HG03159 (cell line): Measurements from ENCODE around the gene TUBGCP5.
"Not testable (repeated sequence)": the region's sequence is repeated elsewhere in the genome, so short reads cannot be mapped to it uniquely, and the experiment has no call there.

Experiments used
- ATAC-seq: cut with Tn5 transposase; IDR thresholded peaks from one replicate; pipeline ENCODE4 v1.9.1; 2021; ENCODE audit warnings: mild to moderate bottlenecking, moderate library complexity; ENCODE audit not compliant: unreplicated experiment

TUBGCP5 gene

DNA sequence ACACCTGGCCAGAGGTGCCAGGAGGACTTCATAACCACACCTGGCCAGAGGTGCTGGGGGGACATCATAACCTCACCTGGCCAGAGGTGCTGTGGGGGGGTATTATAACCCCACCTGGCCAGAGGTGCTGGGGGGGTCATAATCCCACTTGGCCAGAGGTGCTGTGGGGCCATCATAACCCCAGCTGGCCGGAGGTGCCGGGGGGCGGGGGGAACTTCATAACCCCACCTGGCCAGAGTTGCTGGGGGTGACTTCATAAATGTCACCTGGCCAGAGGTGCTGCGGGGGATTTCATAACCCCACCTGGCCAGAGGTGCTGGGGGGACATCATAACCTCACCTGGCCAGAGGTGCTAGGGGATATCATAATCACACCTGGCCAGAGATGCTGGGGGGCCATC is 4.2 kb upstream of the TUBGCP5 start:
- ATAC-seq: not testable (repeated sequence)

DNA sequence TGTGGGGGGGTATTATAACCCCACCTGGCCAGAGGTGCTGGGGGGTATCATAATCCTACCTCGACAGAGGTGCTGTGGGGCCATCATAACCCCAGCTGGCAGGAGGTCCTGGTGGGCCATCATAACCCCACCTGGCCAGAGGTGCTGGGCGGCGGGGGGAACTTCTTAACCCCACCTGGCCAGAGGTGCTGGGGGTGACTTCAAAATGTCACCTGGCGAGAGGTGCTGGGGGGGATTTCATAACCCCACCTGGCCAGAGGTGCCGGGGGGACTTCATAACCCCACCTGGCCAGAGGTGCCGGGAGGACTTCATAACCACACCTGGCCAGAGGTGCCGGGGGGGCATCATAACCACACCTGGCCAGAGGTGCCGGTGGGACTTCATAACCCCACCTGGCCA is 2.4 kb upstream of the TUBGCP5 start:
- ATAC-seq: not testable (repeated sequence)

DNA sequence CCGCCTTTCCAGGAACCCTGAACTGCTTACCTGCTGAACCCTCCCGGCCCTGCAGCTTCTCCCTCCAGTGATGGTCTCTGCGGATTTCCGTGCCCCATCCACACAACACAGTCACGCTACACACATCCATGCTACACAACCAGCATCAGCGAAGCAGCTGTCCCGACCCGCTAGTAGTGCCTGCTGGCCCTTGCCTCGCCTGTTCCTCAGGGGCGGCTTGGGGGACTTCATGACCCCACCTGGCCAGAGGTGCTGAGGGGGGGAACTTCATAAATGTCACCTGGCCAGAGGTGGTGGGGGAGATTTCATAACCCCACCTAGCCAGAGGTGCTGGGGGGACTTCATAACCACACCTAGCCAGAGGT is 530 bp upstream of the TUBGCP5 start:
- no peak for ATAC-seq

DNA sequence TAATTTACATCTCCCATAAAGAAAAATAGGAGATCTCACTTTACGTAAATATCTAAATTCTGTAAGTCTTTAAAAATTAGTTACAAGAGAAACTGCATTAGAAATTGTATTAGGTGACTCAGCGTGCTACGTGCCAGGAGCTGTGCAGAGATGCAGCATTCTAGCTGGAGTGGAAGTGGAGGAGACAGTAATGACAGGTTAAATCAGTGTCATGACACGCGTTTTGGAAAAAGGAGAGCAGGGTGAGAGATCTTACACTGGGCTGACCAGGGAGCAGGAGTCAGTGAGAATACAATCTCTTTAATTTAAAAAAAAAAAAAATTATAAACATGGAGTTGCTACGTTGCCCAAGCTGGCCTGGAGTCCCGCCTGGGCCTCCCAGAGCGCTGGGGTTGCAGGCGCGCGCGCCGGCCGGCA is 635 bp downstream of the TUBGCP5 start:
- peak; percentile 12 for ATAC-seq

DNA sequence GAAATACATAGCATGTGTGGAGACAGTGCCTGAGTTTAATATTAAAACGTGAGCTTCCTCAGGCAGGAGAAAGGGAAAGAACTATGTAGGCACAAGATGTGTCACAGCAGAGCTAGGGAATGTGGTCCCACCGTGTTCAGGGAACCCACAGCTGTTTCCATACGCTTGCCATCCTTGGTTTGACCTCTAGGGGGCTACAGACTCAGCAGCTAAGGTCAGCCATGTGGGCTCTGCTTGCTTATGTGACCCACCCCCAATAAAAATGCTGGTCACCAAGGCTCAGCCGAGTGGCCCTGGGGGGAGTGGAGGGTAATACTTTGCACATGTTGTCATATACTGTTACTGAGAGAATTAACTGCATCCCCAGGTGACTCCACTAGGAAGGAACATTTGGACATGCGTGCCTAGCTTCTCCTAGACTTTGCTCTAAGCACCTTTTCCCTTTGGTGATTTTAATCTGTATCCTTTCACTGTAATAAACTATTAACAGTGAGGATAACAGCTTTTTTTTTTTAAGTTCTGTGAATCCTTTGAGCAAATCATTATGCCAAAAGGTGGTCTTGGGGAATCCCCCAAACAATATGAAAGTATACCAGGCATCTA is 3.3 kb downstream of the TUBGCP5 start:
- peak; percentile 28 for ATAC-seq

DNA sequence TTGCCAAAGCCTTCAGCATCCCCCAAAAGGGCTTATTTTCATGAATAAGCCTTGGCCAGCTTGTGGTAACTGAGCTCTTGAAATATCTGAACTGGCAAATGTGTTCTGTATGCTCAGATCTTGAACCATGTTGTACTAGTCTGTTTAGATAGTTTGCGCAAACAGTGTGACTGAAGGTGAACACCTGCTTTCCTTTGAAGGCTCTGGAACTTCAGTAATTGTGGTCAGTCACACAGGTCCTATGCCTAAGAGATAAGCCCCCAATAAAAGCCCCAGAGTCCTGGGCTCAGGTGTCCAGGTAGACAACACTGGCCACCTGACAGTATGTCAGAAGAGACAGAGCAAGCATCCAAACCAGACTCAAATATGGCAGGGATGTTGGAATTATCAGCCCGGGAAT is 5.4 kb downstream of the TUBGCP5 start:
- no peak for ATAC-seq

DNA sequence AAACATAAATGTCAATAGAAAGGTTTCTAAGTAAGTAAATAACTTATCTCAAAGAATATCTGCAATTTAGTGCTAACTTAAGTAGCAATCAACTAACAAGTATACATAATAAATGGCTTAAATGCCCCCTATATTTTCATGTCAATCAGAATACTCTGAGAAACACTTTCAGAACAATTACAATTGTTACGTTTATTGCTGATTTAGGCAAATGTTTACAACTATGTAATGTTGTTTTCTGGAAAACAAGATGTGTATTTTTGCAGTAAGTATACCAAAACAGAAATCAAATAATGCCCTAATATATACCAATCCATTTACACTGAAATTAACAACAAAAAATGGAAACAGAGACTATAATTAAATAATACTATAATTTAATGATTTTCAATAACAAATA is 13.2 kb downstream of the TUBGCP5 start:
- no peak for ATAC-seq

DNA sequence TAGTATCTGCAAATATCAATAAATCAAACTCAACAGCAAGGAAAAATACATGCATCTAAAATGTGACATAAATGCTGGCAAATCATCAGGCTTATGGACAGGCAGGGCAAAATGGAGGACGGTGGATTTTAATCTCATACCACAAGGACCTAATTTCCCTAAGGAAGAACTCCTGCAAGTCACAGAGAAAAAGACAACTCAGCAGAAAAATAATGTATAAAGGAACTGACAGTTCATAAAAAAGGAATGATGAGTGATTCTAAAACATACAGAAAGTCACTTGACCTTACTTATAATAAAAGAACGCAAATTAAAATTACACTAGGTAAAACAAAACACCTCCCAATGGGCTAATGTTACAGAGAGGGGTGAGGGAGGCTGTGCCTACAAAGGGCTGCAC is 17.2 kb downstream of the TUBGCP5 start:
- ATAC-seq: no peak

DNA sequence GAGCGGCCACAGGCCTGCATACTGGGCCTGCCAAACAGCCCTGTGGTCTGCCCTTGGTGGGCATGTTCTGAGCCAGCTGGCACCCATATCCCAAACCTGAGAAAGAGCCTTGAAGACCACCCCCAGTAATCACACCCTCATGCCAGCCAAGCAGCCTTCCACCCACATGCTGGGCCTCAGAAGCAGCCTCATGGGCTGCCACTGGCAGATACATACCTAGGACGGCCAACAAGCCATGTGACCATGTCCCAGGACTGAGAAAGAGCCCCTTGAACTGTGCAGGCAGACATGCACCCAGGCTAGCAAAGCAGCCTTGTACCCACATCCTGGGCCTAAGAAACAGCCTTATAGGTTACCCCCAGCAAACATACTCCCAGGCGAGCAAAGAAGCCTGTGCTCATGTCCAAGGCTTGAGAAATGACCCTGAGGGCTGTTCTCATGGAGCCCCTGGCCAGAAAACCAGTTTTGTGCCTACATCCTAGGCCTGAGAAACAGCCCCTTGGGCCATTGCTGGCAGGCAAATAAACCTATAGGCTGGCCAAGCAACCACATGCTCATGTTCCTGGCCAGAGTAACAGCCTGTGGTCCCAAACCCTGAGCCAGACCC is 24.9 kb downstream of the TUBGCP5 start:
- ATAC-seq: no peak

DNA sequence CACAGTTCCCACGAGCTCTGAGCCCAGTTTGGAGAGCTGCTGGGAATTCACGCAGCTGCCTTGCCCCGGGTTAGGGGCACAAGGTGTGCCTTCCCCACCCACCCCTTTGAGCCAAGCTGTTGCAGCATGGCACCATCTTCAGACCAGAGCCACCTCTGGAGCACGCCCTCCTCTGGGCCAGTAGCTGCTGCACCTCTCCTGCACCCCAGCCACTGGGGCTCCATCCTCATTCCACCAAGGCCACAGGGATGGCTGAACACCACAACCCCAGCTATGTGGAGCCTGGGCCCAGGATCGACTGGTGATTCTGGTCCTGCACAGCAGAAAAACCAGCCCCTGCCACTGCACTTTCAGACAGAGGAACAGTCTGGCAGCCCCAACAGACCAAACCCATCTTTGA is 25.7 kb downstream of the TUBGCP5 start:
- ATAC-seq: no peak

DNA sequence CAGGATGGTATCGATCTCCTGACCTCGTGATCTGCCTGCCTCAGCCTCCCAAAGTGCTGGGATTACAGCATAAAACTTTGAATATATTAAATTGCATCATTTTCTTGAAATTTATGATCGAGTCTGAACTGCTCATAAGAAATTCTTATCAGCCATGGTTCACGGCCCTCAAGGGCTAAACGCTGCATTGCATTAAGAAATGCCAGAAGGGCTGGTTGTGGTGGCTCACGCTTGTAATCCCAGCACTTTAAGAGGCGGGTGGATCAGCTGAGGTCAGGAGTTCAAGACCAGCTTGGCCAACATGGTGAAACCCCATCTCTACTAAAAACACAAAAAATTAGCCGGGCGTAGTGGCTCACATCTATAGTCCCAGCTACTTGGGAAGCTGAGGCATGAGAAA is 26.8 kb downstream of the TUBGCP5 start:
- not testable (repeated sequence) for ATAC-seq

DNA sequence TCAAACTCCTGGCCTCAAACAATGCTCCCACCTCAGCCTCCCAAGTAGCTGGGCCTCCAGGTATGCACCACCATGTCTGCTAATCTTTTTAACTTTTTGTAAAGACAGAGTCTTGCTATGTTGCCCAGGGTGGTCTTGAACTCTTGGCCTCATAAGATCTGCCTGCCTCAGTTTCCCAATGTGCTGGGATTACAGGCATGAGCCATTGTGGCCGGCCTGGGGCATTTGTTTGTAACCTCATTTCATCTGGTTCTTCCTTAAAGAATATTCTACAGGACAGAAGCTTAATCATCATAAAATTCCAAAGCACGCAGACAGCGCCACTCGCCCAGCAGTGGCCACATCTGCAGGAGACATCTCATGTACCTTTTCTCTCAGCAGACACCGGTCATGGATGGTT is 35.6 kb downstream of the TUBGCP5 start:
- no peak for ATAC-seq

DNA sequence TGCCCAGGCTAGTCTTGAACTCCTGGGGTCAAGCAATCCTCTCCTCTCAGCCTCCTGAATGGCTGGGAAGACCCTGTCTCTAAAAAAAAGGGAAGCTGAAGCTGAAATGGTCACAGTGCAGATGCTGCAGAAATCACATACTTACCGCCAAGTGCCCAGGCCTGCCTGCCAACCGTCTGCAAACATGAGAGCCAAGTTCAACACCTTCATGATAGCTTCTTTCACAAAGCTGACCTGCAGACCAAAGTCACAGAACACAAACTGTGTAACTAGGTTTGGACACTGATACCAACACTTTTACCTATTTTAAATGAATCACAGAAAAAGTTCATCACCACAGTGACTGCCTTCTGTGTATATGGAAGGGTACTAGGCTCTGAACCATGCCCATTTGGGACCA is 36.4 kb downstream of the TUBGCP5 start:
- no peak for ATAC-seq

DNA sequence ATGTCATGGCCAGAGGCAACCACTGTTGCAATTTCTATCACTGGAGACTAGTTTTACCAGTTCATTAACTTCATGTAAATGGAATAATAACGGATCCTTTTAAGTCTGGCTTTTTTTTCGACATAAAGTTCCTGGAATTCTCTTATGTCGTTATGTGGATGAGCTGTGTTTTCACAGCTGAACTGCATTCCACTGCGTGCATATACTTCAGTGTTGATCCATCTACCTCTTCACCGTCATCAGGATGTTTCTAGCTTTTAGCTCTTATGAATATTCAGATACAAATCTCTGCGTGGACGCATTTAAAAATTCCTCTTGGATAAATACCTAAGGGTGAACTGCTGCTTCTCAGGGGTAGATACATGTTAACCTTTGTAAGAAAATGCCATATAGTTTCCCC is 43.6 kb downstream of the TUBGCP5 start:
- no peak for ATAC-seq

DNA sequence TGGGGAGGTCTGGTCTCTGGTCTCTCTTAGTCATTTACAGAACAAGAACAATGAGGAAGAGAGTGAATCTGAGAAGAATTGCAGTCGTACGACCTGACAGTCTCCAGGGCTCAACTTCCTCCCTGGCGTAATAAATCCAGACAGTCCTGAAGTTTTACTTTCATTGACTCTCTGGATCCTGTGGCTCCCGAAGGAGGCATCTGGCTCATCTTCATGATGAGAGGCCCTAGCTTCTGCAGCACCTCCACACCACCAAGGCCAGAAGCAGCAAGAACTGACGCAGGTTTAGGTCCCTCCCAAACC is 47.4 kb downstream of the TUBGCP5 start:
- no peak for ATAC-seq

DNA sequence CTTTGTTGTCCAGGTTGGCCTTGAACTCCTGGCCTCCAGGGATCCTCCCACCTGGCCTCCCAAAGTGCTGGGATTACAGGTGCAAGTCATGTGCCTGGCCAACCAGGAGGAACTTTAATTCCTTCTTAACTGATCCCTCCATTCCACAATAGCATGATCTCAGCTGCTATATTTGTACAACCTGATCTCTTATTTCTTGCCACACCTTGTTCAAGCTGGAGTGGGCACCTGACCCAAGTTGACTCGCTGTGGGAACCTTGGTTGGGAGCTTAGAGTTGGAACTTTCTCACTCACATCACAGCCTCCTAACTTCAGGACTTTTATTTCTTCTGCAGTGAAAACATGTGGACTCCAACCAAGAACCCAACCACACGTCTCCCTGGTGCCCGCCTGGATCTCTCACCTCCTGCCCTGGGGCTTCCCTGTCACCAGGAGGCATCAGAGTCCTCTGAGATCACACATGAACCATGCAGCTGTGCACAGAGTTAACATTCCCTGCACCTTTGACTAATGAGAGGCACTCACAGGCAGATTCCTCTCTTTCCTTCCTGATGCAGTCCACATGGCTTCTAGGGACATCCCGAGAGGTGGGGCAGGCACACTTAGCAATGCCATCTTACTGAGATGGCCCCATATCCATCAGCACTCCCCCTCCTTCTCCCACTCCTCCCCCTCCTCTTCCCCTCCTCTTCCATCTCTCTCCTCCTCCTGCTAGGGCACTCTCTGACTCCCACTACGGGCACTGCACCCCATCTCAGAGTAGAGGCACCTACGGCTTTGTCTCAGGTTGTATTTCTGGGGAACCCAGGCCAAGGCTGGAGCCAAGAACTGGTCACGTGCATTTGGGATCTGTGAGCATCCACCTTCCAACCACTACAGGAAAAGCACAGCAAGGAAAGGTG is 49.5 kb downstream of the TUBGCP5 start:
- no peak for ATAC-seq

DNA sequence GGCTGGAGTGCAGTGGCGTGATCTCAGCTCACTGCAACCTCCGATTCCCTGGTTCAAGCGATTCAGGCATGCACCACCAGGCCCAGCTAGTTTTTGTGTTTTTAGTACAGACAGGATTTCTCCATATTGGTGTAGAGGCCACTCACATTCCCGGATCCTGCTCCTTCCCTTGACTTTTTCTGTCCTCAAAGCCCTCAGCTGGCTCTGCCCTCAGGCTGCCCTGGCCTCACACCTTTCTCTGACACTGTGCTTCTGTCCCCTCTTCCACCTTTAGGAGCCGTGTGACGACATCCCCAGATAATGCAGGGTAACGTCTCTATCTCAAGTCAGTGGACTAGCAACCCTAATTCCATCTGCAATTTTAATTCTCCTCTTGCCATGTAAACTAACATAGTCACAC is 50.6 kb downstream of the TUBGCP5 start:
- ATAC-seq: no peak

DNA sequence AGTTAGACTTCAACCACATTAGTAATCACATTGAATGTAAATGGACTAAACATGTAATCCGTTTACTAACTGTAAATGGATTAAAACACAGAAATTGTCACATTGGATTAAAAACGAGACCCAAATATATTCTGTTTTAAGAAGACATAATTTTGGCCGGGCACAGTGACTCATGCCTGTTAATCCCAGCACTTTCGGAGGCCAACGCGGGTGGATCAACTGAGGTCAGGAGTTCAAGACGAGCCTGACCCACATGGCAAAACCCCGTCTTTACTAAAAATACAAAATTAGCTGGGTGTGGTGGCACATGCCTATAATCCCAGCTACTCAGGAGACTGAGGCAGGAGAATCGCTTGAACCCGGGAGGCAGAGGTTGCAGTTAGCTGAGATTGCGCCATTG is 57.4 kb downstream of the TUBGCP5 start:
- ATAC-seq: not testable (repeated sequence)

DNA sequence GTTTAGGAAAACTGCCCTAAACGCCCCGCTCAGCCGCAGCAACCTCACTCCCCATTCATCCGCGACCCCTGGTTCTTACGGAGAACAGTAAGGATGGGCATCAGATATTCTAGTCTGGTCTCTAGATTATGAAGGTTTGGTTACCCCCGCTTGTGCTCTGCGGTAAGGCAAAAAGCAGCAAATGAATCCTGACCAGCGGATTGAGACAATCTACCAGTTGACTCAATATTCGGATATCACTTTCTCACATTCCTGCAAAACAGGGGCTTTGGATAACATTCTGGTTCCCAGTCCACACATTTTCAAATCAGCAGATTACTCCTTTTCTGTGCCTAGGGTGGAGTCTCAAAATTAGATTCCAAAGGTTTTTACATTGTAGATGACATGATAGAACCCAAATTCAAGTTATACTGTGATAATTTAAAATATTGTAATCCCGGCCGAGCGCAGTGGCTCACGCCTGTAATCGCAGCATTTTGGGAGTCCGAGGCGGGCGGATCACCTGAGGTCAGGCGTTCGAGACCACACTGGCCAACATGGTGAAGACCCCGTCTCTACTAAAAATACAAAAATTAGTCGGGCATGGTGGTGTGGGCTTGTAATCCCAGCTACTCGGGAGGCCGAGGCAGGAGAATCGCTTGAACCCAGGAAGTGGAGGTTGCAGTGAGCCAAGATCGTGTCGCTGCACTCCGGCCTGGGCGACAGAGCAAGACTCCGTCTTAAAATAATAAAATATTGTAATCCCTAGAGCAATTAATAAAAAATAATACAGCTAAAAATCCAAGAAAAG is 58.1 kb downstream of the TUBGCP5 start:
- ATAC-seq: no peak

DNA sequence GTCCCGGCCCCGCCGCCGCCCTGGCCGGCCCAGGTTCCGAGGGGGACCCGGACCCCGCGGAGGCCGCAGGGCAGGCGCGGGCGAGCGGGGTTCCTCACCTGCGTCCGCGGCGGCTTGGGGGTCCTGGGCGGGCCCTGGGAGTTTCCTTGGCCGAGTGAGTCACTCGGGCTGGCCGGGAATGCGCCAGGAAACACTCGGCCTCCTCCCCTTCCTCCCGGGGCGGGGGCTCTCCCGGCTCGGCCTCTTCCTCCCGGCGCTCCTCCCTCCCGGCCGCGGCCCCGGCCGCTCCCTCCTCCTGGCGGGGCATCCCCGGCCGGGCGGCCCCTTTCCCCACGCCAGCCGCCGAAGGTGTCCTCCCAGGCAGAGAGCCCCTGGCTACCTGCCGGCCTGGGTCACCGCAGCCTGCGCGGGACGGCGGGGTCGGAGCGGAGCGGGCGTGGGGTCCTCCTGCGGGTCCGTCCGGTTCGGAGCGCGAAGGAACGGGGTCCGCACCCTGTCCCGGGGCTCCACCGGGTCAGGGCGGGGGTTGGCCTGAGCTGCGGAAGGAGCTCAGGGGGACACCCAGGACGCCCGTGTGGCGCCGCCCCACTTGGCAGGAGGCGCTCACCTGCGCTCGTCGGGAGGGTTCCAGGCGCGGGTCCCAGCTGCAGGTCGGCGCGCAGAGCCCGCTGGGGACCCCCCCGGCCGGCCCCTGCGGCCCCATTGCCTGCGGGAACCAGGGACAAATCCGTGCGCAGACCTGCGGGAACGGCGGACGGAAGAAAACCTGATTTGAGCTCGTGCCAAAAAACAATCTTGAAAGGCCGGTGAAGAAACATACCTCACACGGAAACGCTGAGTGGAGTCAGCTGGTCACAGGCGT is 58.9 kb downstream of the TUBGCP5 start, which contains the start of gene CYFIP1:
Gene CYFIP1 (minus strand): TSS at position 180 of the 862 bp plus-strand sequence. CDS start 33,083 bp downstream, outside the sequence.
- no peak for ATAC-seq
